Thyroid gland (tissue), 4 donors: ENCODE results near the gene AMBN. TPM values are rescaled to one million over a fixed set of nuclear protein-coding genes. Genes with fewer than 3 reads are reported as not detected.
"Not testable (repeated sequence)": the region's sequence is repeated elsewhere in the genome, so short reads cannot be mapped to it uniquely, and the experiment has no call there.

Experiments
- DNase-seq, 2 donors: peaks; one replicate each; pipeline ENCODE4 v3.0.0-alpha.2; 2019
- H3K27ac ChIP-seq, 3 donors: fragments of 200-600 bp; sonication (generic); 1 replicate in 2 of 3; 2 replicates in 1 of 3; pipeline ENCODE4 v1.5.1; 2016 to 2019; ENCODE audit warnings: mild to moderate bottlenecking in 1 of 3, moderate library complexity in 1 of 3
- H3K27me3 ChIP-seq: fragments of 200-600 bp; sonication (generic); one replicate; pipeline ENCODE4 v1.5.1; 2019
- H3K36me3 ChIP-seq, 2 donors: fragments of 200-600 bp; sonication (generic); one replicate each; pipeline ENCODE4 v1.5.1; 2016 to 2019
- H3K4me1 ChIP-seq, 2 donors: fragments of 200-600 bp; sonication (generic); one replicate each; pipeline ENCODE4 v1.5.1; 2017 to 2019
- H3K4me3 ChIP-seq, 3 donors: fragments of 200-600 bp; sonication (generic); replicated peaks in 1 of 3; 1 replicate in 2 of 3; 2 replicates in 1 of 3; pipeline ENCODE4 v1.5.1; 2016; ENCODE audit warnings: mild to moderate bottlenecking in 1 of 3
- H3K9me3 ChIP-seq: fragments of 200-600 bp; sonication (generic); one replicate; pipeline ENCODE4 v1.5.1; 2017
- CTCF ChIP-seq, 6 experiments: fragments of 200-600 bp in 3 of 6; fragments of 450-650 bp in 3 of 6; sonication (generic) in 3 of 6; IDR thresholded peaks; one replicate each; pipeline ENCODE4 v1.5.1; 2016 to 2019; ENCODE audit warnings: antibody characterized with exemption in 6 of 6, mild to moderate bottlenecking in 2 of 6, inconsistent platforms in 1 of 6, moderate library complexity in 1 of 6
- POLR2A ChIP-seq, 2 donors: fragments of 450-650 bp; IDR thresholded peaks; one replicate each; pipeline ENCODE4 v1.6.1; 2017; ENCODE audit warnings: antibody characterized with exemption in 2 of 2, mild to moderate bottlenecking in 2 of 2, moderate library complexity in 1 of 2
- WGBS, 2 donors: methylation state at CpG; one replicate each; pipeline ENCODE4 v1.1.5; 2017; 5-methylcytosine and 5-hydroxymethylcytosine counted together
- intact Hi-C: fragments of 100-400 bp; cut with DNase I; formaldehyde crosslinking; loops from one replicate; pipeline ENCODE4 v1.15.1; 2023
- total RNA-seq, 4 donors: library from RNA; depleted of rRNA; stranded (reverse); fragments of >200 nt; gene quantifications; one replicate each; pipeline ENCODE4 v1.2.3, GENCODE V29; 2016

AMBN gene
- total RNA-seq, 4 donors from 2014 or later, result not detected

- intact Hi-C loops, result no loop called here
- Histone ChIP-seq H3K27ac (no peak overlapping the region), H3K27me3 (no peaks in the 10 kb centered on the region), H3K4me1 (no peaks in the 10 kb centered on the region), H3K4me3 (no peak overlapping the region), H3K9me3 (no peaks in the 10 kb centered on the region), H3K36me3 (no peaks in the 10 kb centered on the region)
- DNase-seq, result no peak
- WGBS, 2 donors, result 73 to 85% methylated on average over 2 of the region's 2 CpGs
- TF ChIP-seq POLR2A (IDR thresholded peaks at IDR 0.05), result no peak
- no peak for TF ChIP-seq CTCF (IDR thresholded peaks at IDR 0.05)
Observed at GRCh38 chr4:70640192-70640591, 48.1 kb downstream of the AMBN start.

GRCh38 chr4:70650741-70651140 is 58.7 kb downstream of the AMBN start:
- H3K36me3 ChIP-seq, H3K4me1 ChIP-seq, H3K27ac ChIP-seq, H3K4me3 ChIP-seq, H3K27me3 ChIP-seq, DNase-seq, H3K9me3 ChIP-seq: not testable (repeated sequence)
- intact Hi-C loops, result loop anchor here (5.0 kb wide), 1 partner anchor 357 kb away; no protein-coding TSS in a partner anchor
- WGBS, 2 donors, result 81 to 86% methylated on average over 4 of the region's 4 CpGs

GRCh38 chr4:70651864-70652506 is 59.9 kb downstream of the AMBN start:
- TF ChIP-seq POLR2A (IDR thresholded peaks at IDR 0.05) (no peak), CTCF (IDR thresholded peaks at IDR 0.05) (peak in 5 of 6 experiments; percentile 32 to 78 (median 58))
- Histone ChIP-seq H3K27me3 (no peaks in the 10 kb centered on the region), H3K27ac (no peak overlapping the region), H3K4me3 (no peak overlapping the region), H3K36me3 (no peaks in the 10 kb centered on the region), H3K9me3 (no peaks in the 10 kb centered on the region), H3K4me1 (no peaks in the 10 kb centered on the region)
- intact Hi-C loops, result loop anchor here (5.0 kb wide), 1 partner anchor 355 kb away; no protein-coding TSS in a partner anchor
- 6 to 7% methylated on average over 4 of the region's 4 CpGs for WGBS, 2 donors
- DNase-seq, result no peak

- TF ChIP-seq CTCF (IDR thresholded peaks at IDR 0.05) (no peak), POLR2A (IDR thresholded peaks at IDR 0.05) (no peak)
- 78 to 83% methylated on average over 5 of the region's 5 CpGs for WGBS, 2 donors
- Histone ChIP-seq H3K4me1 (no peaks in the 10 kb centered on the region), H3K4me3 (no peak overlapping the region), H3K9me3 (no peaks in the 10 kb centered on the region), H3K36me3 (no peaks in the 10 kb centered on the region), H3K27ac (no peak overlapping the region), H3K27me3 (no peaks in the 10 kb centered on the region)
- intact Hi-C loops, result loop anchor here (5.0 kb wide), 1 partner anchor 353 kb away; no protein-coding TSS in a partner anchor
- DNase-seq, result no peak
Observed at GRCh38 chr4:70654605-70655011, 62.6 kb downstream of the AMBN start.

Other genes starting within 250 kb of the AMBN start
- not detected for gene SMR3A, start 231.5 kb upstream of the AMBN start, total RNA-seq
- gene SMR3B, start 209.1 kb upstream of the AMBN start, total RNA-seq, result not detected
- not detected for gene OPRPN, start 194.3 kb upstream of the AMBN start, total RNA-seq
- not detected for gene MUC7, start 120.1 kb upstream of the AMBN start, total RNA-seq
- not detected for gene AMTN, start 73.7 kb upstream of the AMBN start, total RNA-seq
- under 1 TPM in 2 of 4 donors, not detected in 2; under 0.01 to 0.10 TPM for gene ENAM, start 36.5 kb downstream of the AMBN start, total RNA-seq
- gene JCHAIN, start 74.3 kb downstream of the AMBN start, total RNA-seq, result 100 to 1,000 TPM in 1 of 4 donors, 1 to 10 TPM in 1, under 1 TPM in 1, not detected in 1; 0.67 to 154 (median 3.7) TPM
- 10 to 100 TPM; 12.4 to 17.7 (median 15.5) TPM for gene UTP3, start 96.3 kb downstream of the AMBN start, total RNA-seq
- 100 to 1,000 TPM; 148 to 242 (median 155) TPM for gene RUFY3, start 129.7 kb downstream of the AMBN start, total RNA-seq
- gene GRSF1, start 247.6 kb downstream of the AMBN start, total RNA-seq, result 10 to 100 TPM; 59.7 to 69.6 (median 67.0) TPM